ENCODE results near the gene ARFIP2. TPM values are rescaled to one million over a fixed set of nuclear protein-coding genes. Genes with fewer than 3 reads are reported as not detected.

Gene ARFIP2
- total RNA-seq, 1 experiment from 2014 or later: 72.2 TPM

DNA sequence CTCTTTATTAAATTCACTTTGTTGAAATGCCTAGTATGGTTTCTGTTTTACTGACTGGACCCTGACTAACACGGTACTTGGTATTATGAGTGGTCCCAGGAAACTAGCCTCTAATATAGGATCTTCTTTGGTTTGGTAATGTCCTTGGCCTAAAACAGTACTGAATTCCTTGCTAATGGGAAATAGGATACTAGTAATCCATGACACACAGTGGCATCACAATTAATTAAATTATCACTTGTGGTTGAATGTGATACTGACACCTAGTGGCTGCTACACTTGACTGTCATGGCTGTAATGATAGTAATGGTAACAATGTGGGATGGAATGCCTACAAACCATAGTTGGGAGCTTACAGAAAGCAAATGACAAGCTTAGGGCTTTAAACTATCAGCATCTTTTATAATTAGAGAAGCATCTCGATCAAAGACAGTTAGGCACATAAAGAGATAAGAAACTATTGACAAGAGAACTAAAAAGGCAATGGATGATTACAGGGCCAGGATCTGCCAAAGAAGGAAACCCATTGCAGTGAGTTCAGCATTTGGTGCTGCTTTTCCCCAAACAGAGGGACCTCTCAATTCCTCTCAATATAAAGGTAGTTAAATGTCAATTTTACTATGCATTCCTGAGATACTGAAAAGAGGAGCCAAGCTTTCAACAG lies 24.6 kb upstream of the ARFIP2 start:
- BruUV-seq (replicated peaks): no TSS peak
- Mint-ChIP-seq H3K9me3 (ENCODE audit: low read depth, unreplicated experiment) (no peaks in the 10 kb centered on the region), H3K4me1 (ENCODE audit: low read depth, unreplicated experiment) (no peaks in the 10 kb centered on the region), H3K27ac (ENCODE audit: unreplicated experiment) (no peak overlapping the region), H3K27me3 (ENCODE audit: unreplicated experiment) (no peaks in the 10 kb centered on the region), H3K36me3 (ENCODE audit: insufficient read depth, unreplicated experiment) (peaks cover 6% of the 10 kb centered on the region), H3K4me3 (ENCODE audit: low read depth, unreplicated experiment) (no peak overlapping the region)
- peak; percentile 24 for DNase-seq
- intact Hi-C loops (cut with micrococcal nuclease; ENCODE audit: unreplicated experiment): loop anchor here (1.0 to 2.0 kb wide), 2 partner anchors 67 to 126 kb away; no protein-coding TSS in a partner anchor
- CTCF ChIA-PET: interaction anchor here (1.4 to 3.1 kb wide), 2 partner anchors 62 to 127 kb away, joined by 6 to 27 read pairs; no protein-coding TSS in a partner anchor
- TF ChIP-seq, protein P1, sequence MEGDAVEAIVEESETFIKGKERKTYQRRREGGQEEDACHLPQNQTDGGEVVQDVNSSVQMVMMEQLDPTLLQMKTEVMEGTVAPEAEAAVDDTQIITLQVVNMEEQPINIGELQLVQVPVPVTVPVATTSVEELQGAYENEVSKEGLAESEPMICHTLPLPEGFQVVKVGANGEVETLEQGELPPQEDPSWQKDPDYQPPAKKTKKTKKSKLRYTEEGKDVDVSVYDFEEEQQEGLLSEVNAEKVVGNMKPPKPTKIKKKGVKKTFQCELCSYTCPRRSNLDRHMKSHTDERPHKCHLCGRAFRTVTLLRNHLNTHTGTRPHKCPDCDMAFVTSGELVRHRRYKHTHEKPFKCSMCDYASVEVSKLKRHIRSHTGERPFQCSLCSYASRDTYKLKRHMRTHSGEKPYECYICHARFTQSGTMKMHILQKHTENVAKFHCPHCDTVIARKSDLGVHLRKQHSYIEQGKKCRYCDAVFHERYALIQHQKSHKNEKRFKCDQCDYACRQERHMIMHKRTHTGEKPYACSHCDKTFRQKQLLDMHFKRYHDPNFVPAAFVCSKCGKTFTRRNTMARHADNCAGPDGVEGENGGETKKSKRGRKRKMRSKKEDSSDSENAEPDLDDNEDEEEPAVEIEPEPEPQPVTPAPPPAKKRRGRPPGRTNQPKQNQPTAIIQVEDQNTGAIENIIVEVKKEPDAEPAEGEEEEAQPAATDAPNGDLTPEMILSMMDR (IDR thresholded peaks at IDR 0.05; ENCODE audit: unreplicated experiment): peak; percentile 47

DNA sequence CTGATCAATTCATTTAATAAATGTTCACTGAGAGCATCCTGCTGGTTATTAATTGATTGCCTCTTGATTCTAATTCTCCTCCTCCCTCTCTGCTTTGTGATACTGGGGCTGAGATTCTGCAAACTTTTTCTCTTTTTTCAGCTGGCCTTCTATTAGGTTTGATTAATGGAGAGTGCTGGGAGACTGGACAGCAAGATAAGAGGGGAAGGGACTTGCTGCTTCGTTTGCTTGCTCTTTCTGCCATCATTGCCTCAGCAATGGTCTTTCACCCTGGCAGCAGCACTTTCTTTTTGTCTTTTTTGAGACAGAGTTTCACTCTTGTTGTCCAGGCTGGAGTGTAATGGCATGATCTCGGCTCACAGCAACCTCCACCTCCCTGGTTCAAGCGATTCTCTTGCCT lies 23.0 kb upstream of the ARFIP2 start:
- no peak for DNase-seq
- CTCF ChIA-PET: interaction anchor here (0.7 to 3.1 kb wide), 2 partner anchors 124 to 125 kb away, joined by 3 to 27 read pairs; no protein-coding TSS in a partner anchor
- no peaks in the 10 kb centered on the region for H3K9me3 Mint-ChIP-seq (ENCODE audit: low read depth, unreplicated experiment)
- no peak overlapping the region for H3K27ac Mint-ChIP-seq (ENCODE audit: unreplicated experiment)
- no peak overlapping the region for H3K4me3 Mint-ChIP-seq (ENCODE audit: low read depth, unreplicated experiment)
- peaks cover 6% of the 10 kb centered on the region for H3K36me3 Mint-ChIP-seq (ENCODE audit: insufficient read depth, unreplicated experiment)
- intact Hi-C loops (cut with micrococcal nuclease; ENCODE audit: unreplicated experiment): loop anchor here (2.0 kb wide), 1 partner anchor 65 kb away; no protein-coding TSS in a partner anchor
- no peaks in the 10 kb centered on the region for H3K27me3 Mint-ChIP-seq (ENCODE audit: unreplicated experiment)
- TF ChIP-seq, protein P1 (IDR thresholded peaks at IDR 0.05; ENCODE audit: unreplicated experiment): no peak
- BruUV-seq (replicated peaks): no TSS peak
- H3K4me1 Mint-ChIP-seq (ENCODE audit: low read depth, unreplicated experiment): no peaks in the 10 kb centered on the region

DNA sequence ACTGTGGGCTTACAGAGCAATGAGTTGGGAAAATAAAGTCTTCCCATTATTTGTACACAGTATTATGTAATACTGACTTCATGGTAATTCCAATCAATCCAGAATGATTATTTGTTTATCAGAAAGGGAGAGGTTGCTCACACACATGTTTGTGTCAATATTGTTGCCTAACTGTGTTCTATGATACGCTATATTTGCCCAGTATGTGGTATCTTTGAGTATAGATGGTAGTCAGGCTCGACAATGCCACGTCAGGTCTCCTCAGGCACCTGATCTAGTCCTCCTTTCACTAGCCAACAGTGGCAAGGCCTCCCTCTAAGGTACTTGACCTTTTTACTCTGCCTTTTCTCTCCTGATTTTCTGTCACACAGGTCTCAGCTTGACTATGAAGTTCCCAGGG lies 21.3 kb upstream of the ARFIP2 start:
- TF ChIP-seq, protein P1 (IDR thresholded peaks at IDR 0.05; ENCODE audit: unreplicated experiment): no peak
- no peak for DNase-seq
- H3K9me3 Mint-ChIP-seq (ENCODE audit: low read depth, unreplicated experiment): no peaks in the 10 kb centered on the region
- H3K4me1 Mint-ChIP-seq (ENCODE audit: low read depth, unreplicated experiment): no peaks in the 10 kb centered on the region
- H3K27me3 Mint-ChIP-seq (ENCODE audit: unreplicated experiment): no peaks in the 10 kb centered on the region
- H3K36me3 Mint-ChIP-seq (ENCODE audit: insufficient read depth, unreplicated experiment): peaks cover 8% of the 10 kb centered on the region
- CTCF ChIA-PET: no interaction called here
- intact Hi-C loops (cut with micrococcal nuclease; ENCODE audit: unreplicated experiment): no loop called here
- no TSS peak for BruUV-seq (replicated peaks)
- no peak overlapping the region for H3K4me3 Mint-ChIP-seq (ENCODE audit: low read depth, unreplicated experiment)
- H3K27ac Mint-ChIP-seq (ENCODE audit: unreplicated experiment): no peak overlapping the region

DNA sequence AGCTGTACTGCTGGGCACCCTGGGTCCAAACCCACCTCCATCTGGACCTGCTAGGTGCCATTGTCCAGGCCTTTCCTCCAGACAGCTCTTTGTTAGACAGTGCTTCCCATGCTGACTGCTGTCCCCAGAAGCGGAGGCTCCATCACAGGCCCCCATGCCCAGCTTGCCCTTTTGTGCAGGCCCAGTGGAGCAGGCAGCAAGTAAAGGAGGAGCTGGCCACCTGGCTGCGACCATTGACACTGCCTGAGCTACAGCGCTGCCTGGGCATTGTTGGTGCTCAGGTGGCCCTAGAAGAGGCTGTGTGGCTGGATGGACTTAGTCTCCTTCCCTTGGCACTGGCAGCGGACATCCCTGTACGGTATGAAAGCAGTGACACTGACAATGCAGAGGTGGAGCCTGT lies 17.4 kb upstream of the ARFIP2 start:
- DNase-seq: no peak
- Mint-ChIP-seq H3K27ac (ENCODE audit: unreplicated experiment) (no peak overlapping the region), H3K4me3 (ENCODE audit: low read depth, unreplicated experiment) (no peak overlapping the region), H3K27me3 (ENCODE audit: unreplicated experiment) (no peaks in the 10 kb centered on the region), H3K9me3 (ENCODE audit: low read depth, unreplicated experiment) (no peaks in the 10 kb centered on the region), H3K4me1 (ENCODE audit: low read depth, unreplicated experiment) (no peaks in the 10 kb centered on the region), H3K36me3 (ENCODE audit: insufficient read depth, unreplicated experiment) (peaks cover 6% of the 10 kb centered on the region)
- CTCF ChIA-PET: no interaction called here
- intact Hi-C loops (cut with micrococcal nuclease; ENCODE audit: unreplicated experiment): no loop called here
- TF ChIP-seq, protein P1 (IDR thresholded peaks at IDR 0.05; ENCODE audit: unreplicated experiment): no peak
- no TSS peak for BruUV-seq (replicated peaks)
